Mammary epithelial cell (primary cell): ENCODE data around the gene GALNT18.

Experiments
- EZH2 ChIP-seq: IDR thresholded peaks from 2 replicates; pipeline ENCODE4 v1.6.1; 2012; ENCODE audit warnings: low read length, inconsistent platforms, borderline replicate concordance
- TF ChIP-seq, protein P1 (sequence below), 2 donors: IDR thresholded peaks in 1 of 2; conservative IDR thresholded peaks in 1 of 2; 2 replicates each; pipeline ENCODE4 v1.5.1; 2011 to 2012; ENCODE audit warnings: inconsistent platforms in 2 of 2, low read length in 2 of 2, mild to moderate bottlenecking in 2 of 2, control low read depth in 1 of 2, low read depth in 1 of 2; ENCODE audit not compliant: insufficient read depth in 1 of 2; ENCODE audit errors: extremely low read depth in 1 of 2

DNA sequence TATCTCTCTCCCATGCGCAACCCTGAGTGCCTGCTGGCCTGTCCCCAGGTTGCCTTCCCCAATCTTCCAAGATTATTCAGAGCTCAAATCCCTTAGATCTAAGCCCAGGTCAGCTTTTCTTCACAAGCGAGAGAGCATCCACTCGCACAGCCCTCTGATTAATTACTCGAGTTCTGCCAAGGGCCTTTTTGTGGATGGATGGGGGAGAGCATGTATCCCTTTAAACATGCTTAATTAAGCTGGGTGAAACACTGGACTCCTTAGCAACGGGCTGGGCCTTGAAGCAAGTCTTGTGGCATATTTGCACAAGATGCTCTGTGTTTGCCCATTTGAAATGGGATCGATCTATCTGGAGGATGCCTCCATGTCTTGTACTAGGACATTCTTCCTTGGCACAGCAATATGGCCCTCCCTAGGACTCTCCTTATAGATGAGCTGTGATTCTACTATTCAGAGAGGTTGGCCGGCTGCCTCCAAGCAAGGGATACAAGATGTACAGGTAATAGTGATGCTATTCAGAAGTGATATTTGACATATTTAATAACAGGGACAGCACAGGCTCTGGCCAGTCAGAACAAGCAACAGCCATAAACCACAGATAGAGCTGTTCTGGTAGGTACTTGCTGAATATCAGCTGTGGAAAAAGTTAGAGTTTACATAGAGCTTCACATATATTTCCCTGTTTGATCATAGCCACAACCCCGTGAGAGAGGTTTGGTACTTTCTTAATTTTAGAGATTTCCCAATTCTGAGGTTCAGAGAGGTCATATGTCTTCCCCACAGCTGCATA is 394.3 kb downstream of the GALNT18 start:
- TF ChIP-seq, protein P1, sequence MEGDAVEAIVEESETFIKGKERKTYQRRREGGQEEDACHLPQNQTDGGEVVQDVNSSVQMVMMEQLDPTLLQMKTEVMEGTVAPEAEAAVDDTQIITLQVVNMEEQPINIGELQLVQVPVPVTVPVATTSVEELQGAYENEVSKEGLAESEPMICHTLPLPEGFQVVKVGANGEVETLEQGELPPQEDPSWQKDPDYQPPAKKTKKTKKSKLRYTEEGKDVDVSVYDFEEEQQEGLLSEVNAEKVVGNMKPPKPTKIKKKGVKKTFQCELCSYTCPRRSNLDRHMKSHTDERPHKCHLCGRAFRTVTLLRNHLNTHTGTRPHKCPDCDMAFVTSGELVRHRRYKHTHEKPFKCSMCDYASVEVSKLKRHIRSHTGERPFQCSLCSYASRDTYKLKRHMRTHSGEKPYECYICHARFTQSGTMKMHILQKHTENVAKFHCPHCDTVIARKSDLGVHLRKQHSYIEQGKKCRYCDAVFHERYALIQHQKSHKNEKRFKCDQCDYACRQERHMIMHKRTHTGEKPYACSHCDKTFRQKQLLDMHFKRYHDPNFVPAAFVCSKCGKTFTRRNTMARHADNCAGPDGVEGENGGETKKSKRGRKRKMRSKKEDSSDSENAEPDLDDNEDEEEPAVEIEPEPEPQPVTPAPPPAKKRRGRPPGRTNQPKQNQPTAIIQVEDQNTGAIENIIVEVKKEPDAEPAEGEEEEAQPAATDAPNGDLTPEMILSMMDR (conservative IDR thresholded peaks at IDR 0.05 in 1 of 2, IDR thresholded peaks at IDR 0.05 in 1 of 2; ENCODE audit: extremely low read depth in 1 of 2, insufficient read depth in 1 of 2, low read depth in 1 of 2, low read length in 2 of 2): no peak
- no peak for TF ChIP-seq EZH2
